ENCODE measurements around the gene CRACDL. TPM values are rescaled to one million over a fixed set of nuclear protein-coding genes. Genes with fewer than 3 reads are reported as not detected.

CRACDL gene
- polyA plus RNA-seq, 1 donor (not counting 4 experiments of a cell fraction or from before 2014, with no cell fraction given), result 1.6 TPM

DNA sequence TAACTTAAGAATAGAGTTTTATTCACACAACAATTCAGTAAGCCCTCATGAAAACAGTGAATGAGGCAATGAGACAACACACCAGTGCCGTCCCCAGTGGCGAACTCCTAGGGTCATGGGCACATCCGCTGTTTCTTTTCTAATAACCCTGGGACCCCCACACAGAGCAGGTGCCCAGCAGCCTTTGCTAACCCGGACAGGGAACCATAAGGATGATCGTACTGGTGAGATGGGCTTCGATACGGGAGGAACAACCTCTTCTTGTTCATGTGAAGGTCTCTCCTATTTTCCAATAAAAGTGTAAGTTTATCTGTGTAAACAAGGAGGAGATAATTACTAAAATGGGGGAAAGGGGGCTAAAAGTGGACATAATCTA, 107.7 kb downstream of the CRACDL start:
- H3K9ac ChIP-seq (ENCODE audit: control insufficient read depth, extremely low read depth, insufficient read depth, low read length), result no peak overlapping the region
- no peak overlapping the region for H3K4me2 ChIP-seq (ENCODE audit: control insufficient read depth, extremely low read depth, insufficient read depth, low read depth, low read length)
- no peak overlapping the region for H3K27ac ChIP-seq (ENCODE audit: control insufficient read depth, insufficient read depth, low read length)
- H2AFZ ChIP-seq (ENCODE audit: control insufficient read depth, low read length), result no peak overlapping the region
- DNase-seq (ENCODE audit: low read depth, low spot score) (no peak), FAIRE-seq (no peak)
- no peaks in the 10 kb centered on the region for H3K27me3 ChIP-seq (ENCODE audit: control insufficient read depth, extremely low read depth, insufficient read depth, low read length)
- dilution Hi-C loops (cut with MboI; ENCODE audit: extremely low pct_ligation_motif_present, low sequenced_read_pairs), result no loop called here
- H3K9me1 ChIP-seq (ENCODE audit: control insufficient read depth, extremely low read depth, insufficient read depth, low read length), result no peaks in the 10 kb centered on the region
- H4K20me1 ChIP-seq (ENCODE audit: control insufficient read depth, extremely low read depth, insufficient read depth, low read length), result no peaks in the 10 kb centered on the region
- TF ChIP-seq, protein P1, sequence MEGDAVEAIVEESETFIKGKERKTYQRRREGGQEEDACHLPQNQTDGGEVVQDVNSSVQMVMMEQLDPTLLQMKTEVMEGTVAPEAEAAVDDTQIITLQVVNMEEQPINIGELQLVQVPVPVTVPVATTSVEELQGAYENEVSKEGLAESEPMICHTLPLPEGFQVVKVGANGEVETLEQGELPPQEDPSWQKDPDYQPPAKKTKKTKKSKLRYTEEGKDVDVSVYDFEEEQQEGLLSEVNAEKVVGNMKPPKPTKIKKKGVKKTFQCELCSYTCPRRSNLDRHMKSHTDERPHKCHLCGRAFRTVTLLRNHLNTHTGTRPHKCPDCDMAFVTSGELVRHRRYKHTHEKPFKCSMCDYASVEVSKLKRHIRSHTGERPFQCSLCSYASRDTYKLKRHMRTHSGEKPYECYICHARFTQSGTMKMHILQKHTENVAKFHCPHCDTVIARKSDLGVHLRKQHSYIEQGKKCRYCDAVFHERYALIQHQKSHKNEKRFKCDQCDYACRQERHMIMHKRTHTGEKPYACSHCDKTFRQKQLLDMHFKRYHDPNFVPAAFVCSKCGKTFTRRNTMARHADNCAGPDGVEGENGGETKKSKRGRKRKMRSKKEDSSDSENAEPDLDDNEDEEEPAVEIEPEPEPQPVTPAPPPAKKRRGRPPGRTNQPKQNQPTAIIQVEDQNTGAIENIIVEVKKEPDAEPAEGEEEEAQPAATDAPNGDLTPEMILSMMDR (optimal IDR thresholded peaks at IDR 0.05 in 1 of 3, IDR thresholded peaks at IDR 0.05 in 1 of 3, conservative IDR thresholded peaks at IDR 0.05 in 1 of 3; ENCODE audit: extremely low read depth in 1 of 3, insufficient read depth in 2 of 3, low read length in 3 of 3), result no peak
- TF ChIP-seq EZH2 (IDR thresholded peaks at IDR 0.05; ENCODE audit: low read length), result no peak
- no peaks in the 10 kb centered on the region for H3K9me3 ChIP-seq (ENCODE audit: control insufficient read depth, low read depth, low read length)
- no peaks in the 10 kb centered on the region for H3K4me1 ChIP-seq (ENCODE audit: control insufficient read depth, extremely low read depth, insufficient read depth, low read length)
- no peak overlapping the region for H3K4me3 ChIP-seq (ENCODE audit: control insufficient read depth in 2 of 3, extremely low read depth in 1 of 3, insufficient read depth in 2 of 3, low read depth in 1 of 3, low read length in 3 of 3)
- H3K36me3 ChIP-seq (ENCODE audit: control insufficient read depth in 2 of 2, extremely low read depth in 1 of 2, insufficient read depth in 2 of 2, low read length in 2 of 2), result peaks cover 0 to 3% of the 10 kb centered on the region in 2 experiments
- H3K79me2 ChIP-seq (ENCODE audit: control insufficient read depth, insufficient read depth, low read length), result no peaks in the 10 kb centered on the region

DNA sequence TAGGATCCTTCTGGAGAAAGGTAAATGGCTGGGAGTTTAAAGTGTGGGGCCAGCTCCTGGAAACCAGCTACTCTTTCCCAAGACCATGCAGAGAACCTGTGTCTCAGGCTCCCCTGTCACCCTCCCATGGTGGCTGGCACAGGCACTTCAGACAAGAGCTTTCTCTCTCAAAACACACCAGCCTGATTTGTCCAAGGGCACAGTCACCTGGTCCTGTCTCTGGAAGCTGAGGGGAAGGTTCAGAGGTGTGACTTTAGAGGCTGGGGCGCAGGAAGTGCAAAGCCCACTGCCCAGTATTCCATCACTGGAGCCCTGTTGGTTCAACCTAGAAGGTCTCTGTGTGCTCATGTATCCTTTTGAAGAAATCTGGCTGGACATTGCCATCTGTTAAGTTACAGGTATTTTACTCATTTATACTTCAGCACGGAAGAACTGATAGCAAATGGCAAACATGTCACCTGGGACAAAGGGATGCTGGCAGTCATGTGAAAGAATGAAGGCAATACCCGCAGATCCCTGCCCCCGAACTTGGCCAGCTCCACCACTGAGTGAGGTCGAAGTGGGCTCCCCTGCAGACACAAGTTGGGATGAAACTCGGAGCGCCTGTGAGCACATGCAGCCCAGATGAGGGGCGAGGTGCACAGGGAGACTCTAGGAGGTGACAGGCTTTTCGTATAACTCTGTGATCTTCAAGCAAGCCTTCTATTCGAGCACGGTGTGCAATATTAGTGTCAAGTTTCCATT, 108.2 kb downstream of the CRACDL start:
- DNase-seq (ENCODE audit: low read depth, low spot score) (no peak), FAIRE-seq (no peak)
- no peaks in the 10 kb centered on the region for H3K9me3 ChIP-seq (ENCODE audit: control insufficient read depth, low read depth, low read length)
- TF ChIP-seq, protein P1 (optimal IDR thresholded peaks at IDR 0.05 in 1 of 3, IDR thresholded peaks at IDR 0.05 in 1 of 3, conservative IDR thresholded peaks at IDR 0.05 in 1 of 3; ENCODE audit: extremely low read depth in 1 of 3, insufficient read depth in 2 of 3, low read length in 3 of 3), result no peak
- TF ChIP-seq EZH2 (IDR thresholded peaks at IDR 0.05; ENCODE audit: low read length), result no peak
- dilution Hi-C loops (cut with MboI; ENCODE audit: extremely low pct_ligation_motif_present, low sequenced_read_pairs), result no loop called here
- no peak overlapping the region for H2AFZ ChIP-seq (ENCODE audit: control insufficient read depth, low read length)
- H3K36me3 ChIP-seq (ENCODE audit: control insufficient read depth in 2 of 2, extremely low read depth in 1 of 2, insufficient read depth in 2 of 2, low read length in 2 of 2), result peaks cover 0 to 3% of the 10 kb centered on the region in 2 experiments
- H3K79me2 ChIP-seq (ENCODE audit: control insufficient read depth, insufficient read depth, low read length), result no peaks in the 10 kb centered on the region
- no peaks in the 10 kb centered on the region for H3K27me3 ChIP-seq (ENCODE audit: control insufficient read depth, extremely low read depth, insufficient read depth, low read length)
- no peak overlapping the region for H3K4me2 ChIP-seq (ENCODE audit: control insufficient read depth, extremely low read depth, insufficient read depth, low read depth, low read length)
- H3K4me3 ChIP-seq (ENCODE audit: control insufficient read depth in 2 of 3, extremely low read depth in 1 of 3, insufficient read depth in 2 of 3, low read depth in 1 of 3, low read length in 3 of 3), result no peak overlapping the region
- no peaks in the 10 kb centered on the region for H4K20me1 ChIP-seq (ENCODE audit: control insufficient read depth, extremely low read depth, insufficient read depth, low read length)
- H3K27ac ChIP-seq (ENCODE audit: control insufficient read depth, insufficient read depth, low read length), result no peak overlapping the region
- no peaks in the 10 kb centered on the region for H3K4me1 ChIP-seq (ENCODE audit: control insufficient read depth, extremely low read depth, insufficient read depth, low read length)
- H3K9me1 ChIP-seq (ENCODE audit: control insufficient read depth, extremely low read depth, insufficient read depth, low read length), result no peaks in the 10 kb centered on the region
- no peak overlapping the region for H3K9ac ChIP-seq (ENCODE audit: control insufficient read depth, extremely low read depth, insufficient read depth, low read length)

All from keratinocyte (primary cell).